Bone marrow (tissue), 2 donors: ENCODE measurements around the gene PCGF6.
"Not testable (repeated sequence)": the region's sequence is repeated elsewhere in the genome, so short reads cannot be mapped to it uniquely, and the experiment has no call there.

Experiments used
- DNase-seq, 2 donors: peaks; one replicate each; lab custom pipeline; 2025; lab: John Stamatoyannopoulos, UW

Gene PCGF6

DNA sequence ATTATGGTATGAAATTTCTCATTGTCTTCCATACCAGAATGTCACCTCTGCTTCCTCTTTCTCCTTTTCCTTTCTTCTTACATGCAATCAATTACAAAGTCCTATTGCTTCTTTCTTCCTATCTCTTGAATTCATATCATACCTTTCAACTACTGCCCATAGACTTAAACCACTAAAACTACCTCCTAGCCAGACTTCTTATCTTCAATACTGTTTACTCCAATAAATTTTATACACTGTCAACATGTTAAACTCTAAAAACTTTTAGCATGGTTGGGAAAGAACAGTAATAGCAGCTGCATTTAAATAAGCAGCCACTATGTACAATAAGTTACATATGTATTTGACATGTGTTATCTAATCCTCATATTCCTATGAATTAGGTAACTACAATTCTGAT, 34.9 kb downstream of the PCGF6 start:
- no peak for DNase-seq

DNA sequence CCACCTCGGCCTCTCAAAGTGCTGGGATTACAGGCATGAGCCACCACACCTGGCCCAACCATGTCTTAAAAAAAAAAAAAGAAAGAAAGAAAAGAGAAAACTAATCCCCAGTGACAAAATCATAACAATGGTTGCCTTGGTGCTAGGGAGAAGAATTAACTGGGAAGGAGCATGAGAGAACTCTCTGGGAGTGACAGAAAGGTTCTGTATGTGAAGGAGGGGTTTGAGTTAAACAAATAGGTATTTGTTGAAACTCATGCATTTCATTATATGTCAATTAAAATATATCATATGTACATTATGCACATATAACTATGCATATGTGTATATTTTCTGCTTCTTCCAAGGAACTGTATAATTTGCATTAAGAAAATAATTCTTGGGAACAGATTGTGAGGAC, 40.7 kb downstream of the PCGF6 start:
- no peak for DNase-seq

DNA sequence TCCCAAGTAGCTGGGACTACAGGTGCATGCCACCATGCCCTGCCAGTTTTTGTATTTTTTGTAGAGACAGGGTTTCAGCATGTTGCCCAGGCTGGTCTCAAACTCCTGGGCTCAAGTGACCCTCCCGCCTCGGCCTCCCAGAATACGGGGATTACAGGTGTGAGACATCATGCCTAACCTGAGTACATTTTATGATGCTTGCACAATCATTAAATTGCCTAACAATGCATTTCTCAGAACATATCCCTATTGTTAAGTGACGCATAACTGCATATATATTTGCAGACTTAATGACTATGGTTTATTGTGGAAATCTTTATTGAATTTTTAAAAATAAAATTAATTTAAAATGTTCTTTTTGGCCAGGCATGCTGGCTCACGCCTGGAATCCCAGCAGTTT, 43.3 kb downstream of the PCGF6 start:
- DNase-seq, result no peak

DNA sequence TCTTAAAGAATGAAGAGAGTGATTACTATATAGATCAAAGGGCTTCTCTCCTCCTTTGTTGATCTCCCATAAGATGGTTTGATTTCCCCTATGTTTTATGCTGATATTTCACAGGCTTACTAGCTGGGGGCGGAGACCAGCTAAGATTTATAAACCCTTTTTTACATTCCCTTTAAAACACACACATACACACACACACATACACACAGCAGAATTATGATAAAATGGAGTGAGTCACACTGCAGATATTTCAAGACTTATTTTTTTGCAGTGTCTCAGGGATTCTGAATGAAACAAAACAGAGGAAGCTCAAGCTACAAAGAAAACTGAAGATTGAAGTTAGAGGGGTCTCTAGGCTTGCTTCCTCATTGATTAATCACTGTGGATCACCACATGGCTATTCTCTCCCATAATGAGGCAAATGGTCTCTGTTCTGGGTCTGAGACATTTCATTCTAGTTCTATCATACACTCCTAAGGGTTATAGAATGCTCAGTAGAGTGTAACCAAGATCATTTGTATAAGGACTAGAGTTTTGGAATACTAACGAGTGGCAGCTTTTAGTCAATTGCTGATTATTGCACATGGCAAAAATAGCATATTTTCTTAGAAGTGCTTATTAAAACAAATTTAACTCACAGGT, 55.4 kb downstream of the PCGF6 start:
- no peak for DNase-seq

DNA sequence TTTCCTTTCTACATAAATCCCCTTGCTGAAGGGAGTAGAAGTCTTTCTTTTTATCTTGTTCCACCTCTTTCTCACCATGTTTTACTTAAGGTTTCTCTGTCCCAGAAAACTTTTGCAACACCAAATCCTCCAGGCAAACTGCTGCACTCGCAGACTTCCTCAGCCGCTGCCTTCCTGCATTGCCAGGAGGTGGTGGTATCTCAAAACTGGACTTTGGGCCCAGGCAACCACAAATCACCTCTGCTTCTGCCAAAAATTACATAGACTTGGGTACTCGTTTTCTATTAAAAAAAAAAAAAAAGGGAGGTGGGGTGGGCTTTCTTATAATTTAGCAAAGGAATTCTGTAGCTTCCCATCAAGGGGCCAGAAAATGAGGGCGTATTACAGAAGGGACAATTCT, 59.4 kb downstream of the PCGF6 start:
- DNase-seq, result no peak

DNA sequence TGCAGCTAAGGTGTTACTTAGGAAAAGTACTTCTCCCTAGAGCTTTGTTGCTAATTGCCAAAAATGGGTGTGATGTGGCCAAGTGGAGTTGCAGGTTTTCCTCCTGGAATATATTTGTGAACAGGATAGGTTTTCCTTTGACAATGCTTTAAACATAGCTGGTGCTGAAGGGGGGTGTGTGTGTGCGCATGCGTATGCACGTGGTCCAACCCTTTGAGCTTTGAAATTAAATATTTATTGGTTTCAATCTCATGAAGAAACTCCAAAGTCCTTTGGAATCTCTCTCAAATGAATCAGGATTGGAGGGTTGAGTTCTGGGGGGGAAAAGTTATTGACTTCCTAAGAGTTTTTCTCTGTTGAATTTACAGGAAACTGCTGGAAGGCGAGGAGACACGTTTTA, 62.9 kb downstream of the PCGF6 start:
- DNase-seq, result no peak

DNA sequence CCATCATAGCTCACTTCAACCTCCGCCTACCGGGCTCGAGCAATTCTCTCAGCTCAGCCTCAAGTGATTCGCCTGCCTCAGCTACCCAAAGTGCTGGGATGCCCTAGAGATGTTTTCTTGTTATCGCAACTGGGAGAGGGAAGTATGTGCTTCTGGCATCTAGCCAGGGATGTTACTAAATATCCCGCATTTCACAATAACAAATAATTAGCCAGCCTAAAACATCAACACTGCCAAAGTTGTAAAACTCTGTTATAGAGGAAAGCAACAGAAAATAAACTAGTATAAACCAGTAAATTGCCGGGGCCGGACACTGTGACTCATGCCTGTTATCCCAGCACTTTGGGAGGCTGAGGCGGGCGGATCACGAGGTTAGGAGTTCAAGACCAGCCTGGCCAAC, 66.8 kb downstream of the PCGF6 start:
- no peak for DNase-seq

DNA sequence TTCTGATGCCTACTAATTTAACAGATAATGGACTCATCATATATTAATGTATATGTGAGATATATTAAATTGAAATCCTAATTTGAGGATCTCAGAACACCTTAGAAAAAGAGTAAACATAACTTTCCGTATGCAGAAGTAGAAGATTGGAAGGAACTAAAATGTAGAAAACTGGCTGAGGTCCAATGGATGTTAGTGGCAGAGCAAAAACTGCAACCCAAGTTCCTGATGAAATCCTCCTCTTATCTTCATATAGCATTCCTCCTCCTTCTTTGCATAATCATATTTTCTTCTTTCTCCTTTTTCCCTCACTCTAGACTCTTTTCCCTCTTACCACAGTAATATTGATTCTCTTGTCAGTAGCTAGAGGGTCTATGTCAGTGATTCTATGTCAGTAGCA, 68.0 kb downstream of the PCGF6 start:
- DNase-seq, result no peak

DNA sequence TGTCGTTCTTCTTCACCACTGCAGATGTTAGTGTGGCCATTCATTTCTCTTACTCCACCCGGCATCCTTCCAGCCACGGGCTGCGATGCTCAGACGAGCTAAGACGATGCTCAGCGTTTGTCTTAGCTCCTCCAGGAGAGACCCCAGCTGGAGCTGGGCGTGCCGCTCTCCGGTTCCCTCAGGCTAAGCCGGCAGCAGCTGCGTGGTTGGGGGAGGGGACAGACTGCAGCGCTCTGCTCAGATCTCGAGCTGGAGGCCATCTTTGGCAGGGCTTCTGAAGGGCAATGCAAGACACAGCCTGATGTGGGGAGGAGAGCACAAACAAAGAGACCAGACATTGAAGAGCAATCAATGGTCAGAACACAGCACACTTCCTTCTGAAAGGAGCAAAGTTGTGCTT, 69.2 kb downstream of the PCGF6 start:
- DNase-seq, result no peak

DNA sequence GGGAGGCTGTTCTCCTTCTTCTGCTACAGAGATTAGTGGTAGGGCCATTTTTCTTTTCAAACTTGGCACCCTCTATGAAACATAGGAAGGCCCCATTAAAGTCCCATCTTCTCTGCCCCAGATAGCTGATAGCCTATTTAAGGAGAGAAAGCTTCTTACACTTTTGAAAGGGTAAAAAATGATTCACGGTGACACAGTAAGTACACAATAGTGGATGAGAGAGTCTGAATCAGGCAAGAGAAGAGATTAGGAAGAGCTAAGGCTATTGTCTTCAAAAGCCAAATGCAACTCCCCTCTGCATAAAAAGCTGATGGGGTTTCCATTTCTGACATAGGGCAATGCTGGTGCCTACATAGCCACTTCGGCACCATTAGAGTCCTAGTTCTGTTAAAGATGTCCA, 70.4 kb downstream of the PCGF6 start:
- DNase-seq, result no peak

DNA sequence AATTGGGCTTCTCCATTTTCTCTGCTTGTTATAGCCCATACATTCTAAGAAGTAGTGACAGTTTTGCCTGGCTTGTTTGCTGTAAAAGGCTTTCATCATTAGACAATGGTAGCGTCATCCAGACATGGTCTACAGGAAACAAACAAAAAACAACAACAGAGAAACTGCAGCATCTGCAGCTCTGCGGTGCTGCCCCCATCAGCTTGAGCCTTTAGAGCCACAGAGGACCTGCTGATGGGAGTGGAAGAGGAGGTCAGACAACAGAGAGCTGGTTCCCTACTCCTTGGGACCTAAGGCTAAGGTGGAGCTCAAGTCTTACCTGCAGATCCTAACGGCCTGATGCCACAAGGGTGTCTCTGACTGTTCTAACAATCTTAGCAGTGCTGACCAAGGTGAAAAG, 70.9 kb downstream of the PCGF6 start:
- no peak for DNase-seq

DNA sequence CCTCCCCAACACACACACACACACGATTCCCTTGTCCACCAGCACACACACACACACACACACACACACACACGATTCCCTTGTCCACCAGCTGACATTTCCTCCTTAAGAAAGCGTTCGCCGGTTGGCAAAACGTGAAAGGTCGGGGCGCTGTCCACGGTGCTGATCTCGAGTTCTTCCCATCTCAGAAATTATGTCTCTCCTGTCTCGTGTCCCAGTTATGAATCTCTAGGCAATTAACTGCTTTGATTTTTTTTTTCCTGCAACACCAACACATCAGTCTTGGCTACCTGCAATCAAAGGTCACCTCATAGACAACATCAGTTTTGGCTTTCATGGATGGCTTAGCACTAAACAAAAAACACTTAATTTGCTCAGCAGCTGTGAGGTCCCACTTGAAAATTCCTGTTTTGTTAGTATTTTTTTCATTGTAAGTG, 72.1 kb downstream of the PCGF6 start:
- peak in 1 of 2 donors; percentile 3 for DNase-seq

DNA sequence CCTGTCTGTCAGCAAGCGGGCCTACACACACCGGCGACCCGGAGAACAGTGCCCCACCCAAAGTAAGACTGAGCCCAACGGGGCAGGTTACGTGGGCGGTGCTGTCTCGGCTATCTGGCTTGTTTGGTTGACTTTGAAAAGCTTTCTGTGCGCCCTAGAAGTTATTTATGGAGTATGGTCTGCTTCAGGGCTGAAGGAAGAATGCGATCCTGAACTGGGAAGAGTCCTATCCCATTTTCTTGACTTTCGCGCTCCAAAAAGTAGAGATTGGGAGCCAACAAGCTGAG, 72.5 kb downstream of the PCGF6 start:
- DNase-seq, result no peak

DNA sequence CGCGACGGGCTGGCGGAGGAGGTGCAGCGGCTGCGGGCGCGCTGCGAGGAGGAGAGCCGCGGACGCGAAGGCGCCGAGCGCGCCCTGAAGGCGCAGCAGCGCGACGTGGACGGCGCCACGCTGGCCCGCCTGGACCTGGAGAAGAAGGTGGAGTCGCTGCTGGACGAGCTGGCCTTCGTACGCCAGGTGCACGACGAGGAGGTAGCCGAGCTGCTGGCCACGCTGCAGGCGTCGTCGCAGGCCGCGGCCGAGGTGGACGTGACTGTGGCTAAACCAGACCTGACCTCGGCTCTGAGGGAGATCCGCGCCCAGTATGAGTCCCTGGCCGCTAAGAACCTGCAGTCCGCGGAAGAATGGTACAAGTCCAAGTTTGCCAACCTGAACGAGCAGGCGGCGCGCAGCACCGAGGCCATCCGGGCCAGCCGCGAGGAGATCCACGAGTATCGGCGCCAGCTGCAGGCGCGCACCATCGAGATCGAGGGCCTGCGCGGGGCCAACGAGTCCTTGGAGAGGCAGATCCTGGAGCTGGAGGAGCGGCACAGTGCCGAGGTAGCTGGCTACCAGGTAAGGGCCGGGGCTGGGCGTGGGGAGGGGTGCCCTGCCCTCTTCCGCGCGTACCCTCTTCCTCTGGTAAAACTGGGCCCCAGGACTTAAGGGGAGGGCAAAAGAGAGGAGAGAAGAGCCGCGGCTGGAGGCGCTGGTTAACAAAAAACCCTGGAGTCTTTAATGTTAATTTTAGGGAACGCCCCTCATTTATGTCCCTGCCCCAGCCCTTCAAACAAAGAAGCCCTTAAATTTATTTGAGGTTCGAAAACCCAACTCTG, 73.0 kb downstream of the PCGF6 start:
- DNase-seq, result no peak

DNA sequence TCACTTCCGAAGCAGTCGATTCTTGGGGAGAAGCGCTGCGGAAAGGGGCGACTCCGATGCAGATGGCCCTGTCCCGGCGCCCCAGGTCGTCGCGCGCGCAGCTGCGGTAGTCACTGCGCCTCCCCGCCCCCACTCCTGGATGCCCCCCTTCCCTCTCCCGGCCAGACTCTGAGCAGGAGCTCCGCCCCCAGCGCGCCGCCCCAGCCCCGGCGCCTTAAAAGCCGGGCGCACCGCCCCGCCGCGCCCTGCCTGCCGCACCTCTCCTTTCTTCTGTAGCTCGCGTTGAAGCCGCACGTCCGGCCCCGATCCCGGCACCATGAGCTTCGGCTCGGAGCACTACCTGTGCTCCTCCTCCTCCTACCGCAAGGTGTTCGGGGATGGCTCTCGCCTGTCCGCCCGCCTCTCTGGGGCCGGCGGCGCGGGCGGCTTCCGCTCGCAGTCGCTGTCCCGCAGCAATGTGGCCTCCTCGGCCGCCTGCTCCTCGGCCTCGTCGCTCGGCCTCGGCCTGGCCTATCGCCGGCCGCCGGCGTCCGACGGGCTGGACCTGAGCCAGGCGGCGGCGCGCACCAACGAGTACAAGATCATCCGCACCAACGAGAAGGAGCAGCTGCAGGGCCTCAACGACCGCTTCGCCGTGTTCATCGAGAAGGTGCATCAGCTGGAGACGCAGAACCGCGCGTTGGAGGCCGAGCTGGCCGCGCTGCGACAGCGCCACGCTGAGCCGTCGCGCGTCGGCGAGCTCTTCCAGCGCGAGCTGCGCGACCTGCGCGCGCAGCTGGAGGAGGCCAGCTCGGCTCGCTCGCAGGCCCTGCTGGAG, 73.8 kb downstream of the PCGF6 start, which contains the start of gene INA:
Gene INA (plus strand): TSS at position 243 of the 817 bp plus-strand sequence. CDS start 74 bp downstream, at position 317.
- DNase-seq, result no peak

DNA sequence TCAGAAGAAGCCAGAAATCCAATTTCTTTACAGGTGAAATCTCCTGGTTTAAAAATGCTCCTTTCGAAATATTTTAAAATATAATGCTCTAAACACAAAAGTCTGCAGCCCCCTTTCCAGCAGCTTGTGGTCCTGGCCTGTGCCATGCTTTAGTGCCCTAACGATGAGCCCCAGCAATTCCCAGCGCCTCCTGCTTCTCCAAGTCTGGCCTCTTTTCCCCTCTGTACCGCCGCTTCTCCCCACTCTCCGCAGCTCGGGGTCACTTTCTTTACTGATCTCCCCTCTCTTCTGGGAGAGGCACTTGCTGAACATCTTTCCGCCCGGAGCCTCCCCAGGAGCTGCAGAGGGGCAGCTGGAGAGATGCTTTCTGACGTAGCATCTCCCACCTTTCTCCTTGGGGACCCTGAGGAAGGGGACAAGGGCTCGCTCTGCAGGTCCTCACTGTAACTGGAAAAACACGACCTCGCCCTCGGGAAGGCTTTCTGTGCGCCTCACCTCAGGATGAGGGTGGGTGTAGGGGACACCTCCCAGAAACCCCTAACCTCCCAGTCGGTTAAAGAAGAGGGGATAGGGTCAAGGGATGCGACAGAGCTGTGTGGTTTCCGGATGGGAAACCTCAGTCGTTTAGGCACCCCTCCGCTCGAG, 74.6 kb downstream of the PCGF6 start:
- no peak for DNase-seq

DNA sequence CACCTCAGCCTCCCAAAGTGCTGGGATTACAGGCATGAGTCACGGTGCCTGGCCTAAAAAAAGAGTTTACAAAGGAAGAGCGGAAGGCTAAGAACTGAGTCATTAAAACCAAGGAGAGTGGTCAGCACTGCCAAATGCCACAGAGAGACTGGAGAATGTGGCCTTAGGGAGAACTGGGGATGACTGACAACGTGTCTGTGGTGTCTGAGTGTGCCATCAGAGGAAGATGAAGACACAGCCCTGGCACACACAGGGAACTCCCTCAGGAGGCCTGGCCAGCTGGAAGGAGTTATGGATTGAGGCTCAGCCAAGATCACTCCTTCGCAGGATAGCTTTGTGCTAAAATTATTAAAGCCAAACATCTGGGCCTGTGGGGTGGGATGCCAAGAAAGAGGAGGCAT, 77.9 kb downstream of the PCGF6 start:
- DNase-seq, result no peak

DNA sequence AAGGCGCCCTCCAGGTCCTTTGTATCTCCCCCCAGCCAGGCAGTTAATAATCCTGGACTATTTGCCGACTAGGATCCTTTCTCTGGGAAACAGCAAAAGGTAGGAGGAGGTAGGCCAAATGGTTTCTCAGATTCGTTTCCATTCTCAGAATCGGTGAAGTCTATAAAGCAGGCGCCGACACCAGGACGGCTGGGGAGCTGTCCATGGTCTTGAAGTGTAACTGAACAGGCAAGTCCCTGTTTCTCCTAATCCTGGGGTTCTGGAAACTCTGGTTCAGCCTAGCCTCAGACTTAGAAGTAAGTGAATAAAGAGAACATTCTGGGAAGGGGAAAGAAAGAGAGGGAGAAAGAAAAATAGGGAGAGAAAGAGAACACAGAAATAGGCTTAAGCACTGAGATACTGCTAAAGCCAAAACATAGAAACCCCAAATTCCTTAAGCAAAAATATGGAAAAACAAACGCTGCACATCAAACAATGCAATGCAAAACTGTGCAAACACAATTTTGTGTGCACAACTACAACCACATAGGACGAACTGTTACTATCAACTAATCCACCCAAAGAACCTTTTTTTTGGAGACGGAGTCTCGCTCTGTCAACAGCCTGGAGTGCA, 85.1 kb downstream of the PCGF6 start:
- peak in 1 of 2 donors; percentile 3 for DNase-seq

DNA sequence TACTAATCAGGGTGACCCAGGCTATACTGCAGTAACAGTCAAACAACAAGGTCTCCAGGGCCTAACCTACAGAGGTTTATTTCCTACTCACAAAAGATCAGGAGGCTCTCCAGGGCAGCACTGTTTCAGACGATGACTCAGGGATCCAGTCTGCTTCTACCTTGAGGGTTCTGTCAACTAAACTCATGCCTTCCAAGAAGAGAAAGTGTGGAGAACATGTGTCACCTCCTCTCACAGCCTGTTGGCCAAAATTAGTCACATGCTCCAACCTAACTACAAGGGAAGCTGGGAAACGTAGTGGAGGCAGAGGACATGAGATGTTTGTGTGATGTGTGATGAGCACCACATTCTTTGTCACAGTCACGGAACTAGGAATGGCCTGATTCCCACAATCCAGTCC, 88.7 kb downstream of the PCGF6 start:
- DNase-seq, result no peak

DNA sequence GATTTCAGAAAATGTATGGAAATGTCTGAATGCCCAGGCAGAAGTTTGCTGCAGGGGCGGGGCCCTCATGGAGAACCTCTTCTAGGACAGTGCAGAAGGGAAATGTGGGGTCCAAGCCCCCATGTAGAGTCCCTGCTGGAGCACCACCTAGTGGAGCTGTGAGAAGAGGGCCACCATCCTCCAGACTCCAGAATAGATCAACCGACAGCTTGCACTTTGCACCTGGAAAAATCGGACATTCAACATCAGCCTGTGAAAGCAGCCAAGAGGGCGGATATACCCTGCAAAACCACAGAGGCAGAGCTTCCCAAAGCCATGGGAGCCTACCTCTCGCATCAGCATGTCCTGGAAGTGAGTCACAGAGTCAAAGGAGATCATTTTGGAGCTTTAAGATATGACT, 91.0 kb downstream of the PCGF6 start:
- no peak for DNase-seq

DNA sequence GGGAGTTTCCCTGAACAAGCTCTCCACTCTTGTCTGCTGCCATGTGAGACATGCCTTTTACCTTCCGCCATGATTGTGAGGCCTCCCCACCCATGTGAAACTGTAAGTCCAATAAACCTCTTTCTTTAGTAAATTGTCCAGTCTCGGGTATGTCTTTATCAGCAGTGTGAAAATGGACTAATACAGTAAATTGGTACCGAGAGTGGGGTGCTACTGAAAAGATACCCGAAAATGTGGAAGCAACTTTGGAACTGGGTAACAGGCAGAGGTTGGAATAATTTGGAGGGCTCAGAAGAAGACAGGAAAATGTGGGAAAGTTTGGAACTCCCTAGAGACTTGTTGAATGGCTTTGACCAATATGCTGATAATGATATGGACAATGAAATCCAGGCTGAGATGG, 92.0 kb downstream of the PCGF6 start:
- not testable (repeated sequence) for DNase-seq

DNA sequence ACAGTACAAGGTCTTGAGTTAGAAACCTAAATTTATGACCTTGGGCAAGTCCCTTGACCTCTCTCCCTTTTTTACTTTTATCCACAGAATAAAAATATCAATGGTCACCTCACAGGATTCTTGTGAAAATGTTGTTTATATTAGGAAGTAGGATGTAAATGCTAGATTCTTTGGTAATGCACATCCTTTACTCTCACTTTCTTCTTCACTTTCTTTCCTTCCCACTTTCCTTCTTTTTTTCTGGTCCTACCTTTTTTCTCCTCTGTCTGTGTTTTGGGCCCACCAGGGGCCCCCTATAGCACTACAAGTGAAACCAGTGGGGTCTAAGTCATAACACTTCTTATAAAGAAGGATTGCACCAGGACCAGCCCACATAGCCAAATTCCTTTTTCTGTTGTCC, 93.1 kb downstream of the PCGF6 start:
- no peak for DNase-seq
